Osteoblast (primary cell): ENCODE measurements around the gene ARL8B. TPM values are rescaled to one million over a fixed set of nuclear protein-coding genes. Genes with fewer than 3 reads are reported as not detected.

Experiments used
- DNase-seq: peaks from one replicate; pipeline ENCODE4 v3.0.0; 2011; ENCODE audit warnings: low spot score, mixed read lengths; ENCODE audit not compliant: insufficient read length; ENCODE audit errors: missing footprints
- H2AFZ ChIP-seq: 2 replicates; pipeline ENCODE4 v1.6.0; 2011; ENCODE audit warnings: mild to moderate bottlenecking, low read length
- H3K27ac ChIP-seq: 2 replicates; pipeline ENCODE4 v1.5.1; 2011; ENCODE audit warnings: mild to moderate bottlenecking, low read depth, low read length, moderate library complexity
- H3K27me3 ChIP-seq: 2 replicates; pipeline ENCODE4 v1.6.0; 2012; ENCODE audit warnings: mild to moderate bottlenecking, control low read depth, inconsistent platforms, low read length, moderate library complexity; ENCODE audit not compliant: insufficient read depth
- H3K36me3 ChIP-seq: 2 replicates; pipeline ENCODE4 v1.5.1; 2011; ENCODE audit warnings: mild to moderate bottlenecking, low read length, control low read depth, moderate library complexity; ENCODE audit not compliant: insufficient read depth
- H3K4me1 ChIP-seq: 2 replicates; pipeline ENCODE4 v1.5.1; 2011; ENCODE audit warnings: mild to moderate bottlenecking, low read length, control low read depth, moderate library complexity; ENCODE audit not compliant: insufficient read depth
- H3K4me2 ChIP-seq: 2 replicates; pipeline ENCODE4 v1.6.0; 2011; ENCODE audit warnings: mild to moderate bottlenecking, low read length; ENCODE audit not compliant: insufficient read depth
- H3K4me3 ChIP-seq: fragments of 200-600 bp; sonication (generic); 3 replicates; pipeline ENCODE4 v1.5.1; 2012; ENCODE audit warnings: mild to moderate bottlenecking, low read length, inconsistent platforms; ENCODE audit not compliant: insufficient read depth
- H3K79me2 ChIP-seq: 2 replicates; pipeline ENCODE4 v1.6.0; 2012; ENCODE audit warnings: mild to moderate bottlenecking, low read length, control low read depth, inconsistent platforms; ENCODE audit not compliant: insufficient read depth
- H3K9me3 ChIP-seq: 2 replicates; pipeline ENCODE4 v1.5.1; 2011; ENCODE audit warnings: low read depth, low read length, control low read depth
- H4K20me1 ChIP-seq: 2 replicates; pipeline ENCODE4 v1.6.0; 2012; ENCODE audit warnings: mild to moderate bottlenecking, low read length, control low read depth; ENCODE audit not compliant: insufficient read depth
- total RNA-seq: library from RNA; depleted of rRNA; stranded (reverse); fragments of >200 nt; gene quantifications from 2 replicates; pipeline ENCODE4 v1.2.3, GENCODE V29; 2012
- TF ChIP-seq, protein P1 (sequence below): IDR thresholded peaks from 2 replicates; pipeline ENCODE4 v1.5.1; 2011; ENCODE audit warnings: mild to moderate bottlenecking, low read depth, low read length, moderate library complexity; ENCODE audit errors: extremely low read depth

ARL8B gene
- total RNA-seq, 1 donor, result 90.8 TPM

DNA sequence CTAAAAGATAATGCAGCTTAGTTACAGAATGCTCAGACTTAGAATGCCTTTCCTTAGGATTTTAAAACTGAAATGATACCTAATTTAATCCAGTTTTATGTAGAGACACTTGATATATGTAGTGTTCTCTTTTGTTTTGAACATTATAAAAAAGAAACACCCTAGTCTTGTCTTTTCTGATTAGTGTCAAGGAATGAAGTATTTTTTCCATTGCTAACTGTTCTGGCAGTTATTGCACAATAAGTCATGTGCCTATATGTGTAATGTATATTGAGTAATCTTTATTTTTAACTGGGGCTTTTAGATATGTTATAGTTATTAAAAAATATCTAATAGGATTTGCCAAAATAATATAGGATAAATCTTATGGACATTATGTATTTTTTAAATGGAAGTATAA lies 4.5 kb downstream of the ARL8B start:
- H3K79me2 ChIP-seq, result peaks cover 94% of the 10 kb centered on the region
- peaks cover 13% of the 10 kb centered on the region for H3K4me1 ChIP-seq
- no peak overlapping the region for H3K4me2 ChIP-seq
- H3K36me3 ChIP-seq, result peaks cover 3% of the 10 kb centered on the region
- no peaks in the 10 kb centered on the region for H3K9me3 ChIP-seq
- no peak overlapping the region for H3K4me3 ChIP-seq
- H2AFZ ChIP-seq, result no peak overlapping the region
- H3K27me3 ChIP-seq, result no peaks in the 10 kb centered on the region
- no peak for DNase-seq
- TF ChIP-seq, protein P1, sequence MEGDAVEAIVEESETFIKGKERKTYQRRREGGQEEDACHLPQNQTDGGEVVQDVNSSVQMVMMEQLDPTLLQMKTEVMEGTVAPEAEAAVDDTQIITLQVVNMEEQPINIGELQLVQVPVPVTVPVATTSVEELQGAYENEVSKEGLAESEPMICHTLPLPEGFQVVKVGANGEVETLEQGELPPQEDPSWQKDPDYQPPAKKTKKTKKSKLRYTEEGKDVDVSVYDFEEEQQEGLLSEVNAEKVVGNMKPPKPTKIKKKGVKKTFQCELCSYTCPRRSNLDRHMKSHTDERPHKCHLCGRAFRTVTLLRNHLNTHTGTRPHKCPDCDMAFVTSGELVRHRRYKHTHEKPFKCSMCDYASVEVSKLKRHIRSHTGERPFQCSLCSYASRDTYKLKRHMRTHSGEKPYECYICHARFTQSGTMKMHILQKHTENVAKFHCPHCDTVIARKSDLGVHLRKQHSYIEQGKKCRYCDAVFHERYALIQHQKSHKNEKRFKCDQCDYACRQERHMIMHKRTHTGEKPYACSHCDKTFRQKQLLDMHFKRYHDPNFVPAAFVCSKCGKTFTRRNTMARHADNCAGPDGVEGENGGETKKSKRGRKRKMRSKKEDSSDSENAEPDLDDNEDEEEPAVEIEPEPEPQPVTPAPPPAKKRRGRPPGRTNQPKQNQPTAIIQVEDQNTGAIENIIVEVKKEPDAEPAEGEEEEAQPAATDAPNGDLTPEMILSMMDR, result no peak
- peaks cover 40% of the 10 kb centered on the region for H4K20me1 ChIP-seq
- peak overlapping the region; percentile 31 for H3K27ac ChIP-seq

DNA sequence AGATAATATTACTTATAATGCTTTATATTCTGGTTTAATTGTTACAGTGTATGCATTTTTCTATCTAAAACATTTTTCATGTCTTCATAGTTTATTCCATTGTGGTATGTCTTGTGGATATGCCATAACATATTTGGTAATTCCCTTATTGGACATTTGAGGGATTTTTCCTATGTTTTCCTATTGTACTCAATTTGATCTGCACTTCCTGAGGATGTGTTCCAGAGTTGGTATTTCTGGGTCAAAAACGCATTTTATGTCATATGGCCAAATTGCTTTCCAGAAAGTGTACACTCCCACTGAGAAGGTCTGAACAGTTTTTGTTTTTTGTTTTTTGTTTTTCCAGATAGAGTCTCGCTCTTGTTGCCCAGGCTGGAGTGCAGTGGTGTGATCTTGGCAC lies 6.8 kb downstream of the ARL8B start:
- H2AFZ ChIP-seq, result no peak overlapping the region
- H3K79me2 ChIP-seq, result peaks cover 99% of the 10 kb centered on the region
- DNase-seq, result no peak
- H4K20me1 ChIP-seq, result peaks cover 44% of the 10 kb centered on the region
- peaks cover 3% of the 10 kb centered on the region for H3K36me3 ChIP-seq
- H3K4me2 ChIP-seq, result no peak overlapping the region
- H3K4me1 ChIP-seq, result peaks cover 3% of the 10 kb centered on the region
- no peaks in the 10 kb centered on the region for H3K27me3 ChIP-seq
- H3K9me3 ChIP-seq, result no peaks in the 10 kb centered on the region
- TF ChIP-seq, protein P1, result no peak
- no peak overlapping the region for H3K27ac ChIP-seq
- no peak overlapping the region for H3K4me3 ChIP-seq

DNA sequence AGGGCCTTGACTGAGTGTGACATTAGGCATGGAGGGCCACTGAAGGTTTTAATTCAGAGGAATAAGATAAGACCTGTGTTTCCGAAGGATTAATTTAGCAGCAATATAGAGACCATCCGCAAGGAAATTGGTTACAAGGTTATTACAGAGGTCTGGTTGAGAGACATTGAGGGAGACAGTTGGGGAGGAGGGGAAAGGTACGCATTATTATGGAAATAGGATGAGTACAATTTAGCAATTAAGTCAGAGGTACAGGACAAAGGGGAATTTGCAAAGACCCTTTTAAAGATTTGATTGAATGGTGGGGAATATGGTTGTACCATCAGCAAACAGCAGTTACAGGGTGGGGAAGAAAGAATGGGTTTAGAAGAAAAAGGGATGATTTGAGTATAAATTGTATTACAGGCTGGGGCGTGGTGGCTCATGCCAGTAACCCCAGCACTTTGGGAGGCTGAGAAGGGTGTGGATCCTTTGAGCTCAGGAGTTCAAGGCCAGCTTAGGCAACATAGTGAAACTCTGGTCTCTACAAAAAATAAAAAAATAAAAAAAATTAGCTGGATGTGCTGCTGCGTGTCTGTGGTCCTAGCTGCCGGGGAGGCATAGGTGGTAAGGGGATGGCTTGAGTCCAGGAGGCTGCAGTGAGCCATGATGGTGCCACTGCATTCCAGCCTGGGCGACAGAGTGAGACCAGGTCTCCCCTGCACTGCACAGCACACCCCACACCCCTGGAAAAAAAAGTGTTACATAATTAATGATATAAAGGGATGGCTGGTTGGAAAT lies 11.3 kb downstream of the ARL8B start:
- H3K4me1 ChIP-seq, result peaks cover 19% of the 10 kb centered on the region
- no peak overlapping the region for H3K4me3 ChIP-seq
- H2AFZ ChIP-seq, result no peak overlapping the region
- DNase-seq, result no peak
- TF ChIP-seq, protein P1, result no peak
- H4K20me1 ChIP-seq, result peaks cover 47% of the 10 kb centered on the region
- no peak overlapping the region for H3K27ac ChIP-seq
- no peaks in the 10 kb centered on the region for H3K27me3 ChIP-seq
- no peak overlapping the region for H3K4me2 ChIP-seq
- H3K79me2 ChIP-seq, result peaks cover 95% of the 10 kb centered on the region
- no peaks in the 10 kb centered on the region for H3K36me3 ChIP-seq
- no peaks in the 10 kb centered on the region for H3K9me3 ChIP-seq

DNA sequence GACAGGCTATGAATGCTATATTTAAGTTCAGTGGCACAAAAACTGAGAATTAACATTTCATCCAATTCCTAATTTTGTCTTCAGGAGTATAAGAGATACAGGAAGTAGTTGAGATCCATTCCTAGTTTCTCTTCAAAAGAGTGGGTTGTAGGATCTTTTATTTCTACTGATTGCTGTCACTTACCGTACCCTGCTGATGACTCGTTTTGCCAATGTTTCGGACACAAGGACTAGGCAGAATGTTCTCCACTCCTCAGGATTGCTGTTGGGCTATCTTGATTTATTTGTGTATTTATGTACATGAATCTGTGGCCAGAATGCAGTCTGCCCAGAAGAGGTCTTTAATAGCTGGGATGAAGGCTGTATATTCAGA lies 11.9 kb downstream of the ARL8B start:
- H4K20me1 ChIP-seq, result peaks cover 50% of the 10 kb centered on the region
- no peak overlapping the region for H3K27ac ChIP-seq
- H3K79me2 ChIP-seq, result peaks cover 94% of the 10 kb centered on the region
- H3K4me1 ChIP-seq, result peaks cover 25% of the 10 kb centered on the region
- no peak for DNase-seq
- TF ChIP-seq, protein P1, result no peak
- H3K36me3 ChIP-seq, result no peaks in the 10 kb centered on the region
- no peak overlapping the region for H3K4me2 ChIP-seq
- no peaks in the 10 kb centered on the region for H3K27me3 ChIP-seq
- H3K4me3 ChIP-seq, result no peak overlapping the region
- no peak overlapping the region for H2AFZ ChIP-seq
- H3K9me3 ChIP-seq, result no peaks in the 10 kb centered on the region
